Activated CD8-positive, alpha-beta memory T cell treated with anti-CD3 and anti-CD28 coated beads, Interleukin-2, amount 10 ng/mL, durations not matched to agents 7 days and 5 days (primary cell): ENCODE measurements around the gene ICAM4. TPM values are rescaled to one million over a fixed set of nuclear protein-coding genes. Genes with fewer than 3 reads are reported as not detected.

ENCODE experiments used
- ATAC-seq: fragments of 150-1000 bp; cut with Tn5 transposase; one replicate; pipeline ENCODE4 v1.10.0; 2021; ENCODE audit warnings: moderate library complexity
- CTCF ChIA-PET: fragments of 350-600 bp; sonication (Branson Sonifier 250); formaldehyde crosslinking; loops from one replicate; lab custom pipeline; 2021; ENCODE audit warnings: antibody characterized with exemption; lab: Charles Lee
- DNase-seq: peaks from one replicate; pipeline ENCODE4 v3.0.0-alpha.2; 2020
- H3K27ac Mint-ChIP-seq: one replicate; pipeline ENCODE4 v1.8.0; 2021; ENCODE audit warnings: mild to moderate bottlenecking, mixed read lengths
- H3K27me3 Mint-ChIP-seq: one replicate; pipeline ENCODE4 v1.8.0; 2021; ENCODE audit warnings: mixed read lengths
- H3K36me3 Mint-ChIP-seq: one replicate; pipeline ENCODE4 v1.8.0; 2021; ENCODE audit warnings: mild to moderate bottlenecking, mixed read lengths
- H3K4me1 Mint-ChIP-seq: one replicate; pipeline ENCODE4 v1.8.0; 2021; ENCODE audit warnings: mixed read lengths
- H3K4me3 Mint-ChIP-seq: one replicate; pipeline ENCODE4 v1.8.0; 2021; ENCODE audit warnings: mild to moderate bottlenecking, moderate library complexity, mixed read lengths
- H3K9me3 Mint-ChIP-seq: one replicate; pipeline ENCODE4 v1.8.0; 2022; ENCODE audit warnings: low read depth, mixed read lengths
- total RNA-seq, 2 experiments: library from RNA; stranded (reverse); gene quantifications; one replicate each; pipeline ENCODE4 v1.2.3, GENCODE V29; 2021

The ICAM4 gene
- total RNA-seq, 2 experiments from 2014 or later, result 0.89 to 0.99 TPM

- ATAC-seq (no peak), DNase-seq (no peak)
- CTCF ChIA-PET, result interaction anchor here (1.0 to 1.8 kb wide), 6 partner anchors 16 to 95 kb away, joined by 3 to 7 read pairs (median 5); partner anchors contain the start of gene ICAM1
- peaks cover 35% of the 10 kb centered on the region for H3K4me1 Mint-ChIP-seq
- H3K27ac Mint-ChIP-seq, result peak overlapping the region; percentile 67
- H3K9me3 Mint-ChIP-seq, result no peaks in the 10 kb centered on the region
- peak overlapping the region; percentile 69 for H3K4me3 Mint-ChIP-seq
- peaks cover 2% of the 10 kb centered on the region for H3K36me3 Mint-ChIP-seq
- peaks cover 56% of the 10 kb centered on the region for H3K27me3 Mint-ChIP-seq
Measured at GRCh38 chr19:10295847-10296591, 9.3 kb downstream of the ICAM4 start.

DNA sequence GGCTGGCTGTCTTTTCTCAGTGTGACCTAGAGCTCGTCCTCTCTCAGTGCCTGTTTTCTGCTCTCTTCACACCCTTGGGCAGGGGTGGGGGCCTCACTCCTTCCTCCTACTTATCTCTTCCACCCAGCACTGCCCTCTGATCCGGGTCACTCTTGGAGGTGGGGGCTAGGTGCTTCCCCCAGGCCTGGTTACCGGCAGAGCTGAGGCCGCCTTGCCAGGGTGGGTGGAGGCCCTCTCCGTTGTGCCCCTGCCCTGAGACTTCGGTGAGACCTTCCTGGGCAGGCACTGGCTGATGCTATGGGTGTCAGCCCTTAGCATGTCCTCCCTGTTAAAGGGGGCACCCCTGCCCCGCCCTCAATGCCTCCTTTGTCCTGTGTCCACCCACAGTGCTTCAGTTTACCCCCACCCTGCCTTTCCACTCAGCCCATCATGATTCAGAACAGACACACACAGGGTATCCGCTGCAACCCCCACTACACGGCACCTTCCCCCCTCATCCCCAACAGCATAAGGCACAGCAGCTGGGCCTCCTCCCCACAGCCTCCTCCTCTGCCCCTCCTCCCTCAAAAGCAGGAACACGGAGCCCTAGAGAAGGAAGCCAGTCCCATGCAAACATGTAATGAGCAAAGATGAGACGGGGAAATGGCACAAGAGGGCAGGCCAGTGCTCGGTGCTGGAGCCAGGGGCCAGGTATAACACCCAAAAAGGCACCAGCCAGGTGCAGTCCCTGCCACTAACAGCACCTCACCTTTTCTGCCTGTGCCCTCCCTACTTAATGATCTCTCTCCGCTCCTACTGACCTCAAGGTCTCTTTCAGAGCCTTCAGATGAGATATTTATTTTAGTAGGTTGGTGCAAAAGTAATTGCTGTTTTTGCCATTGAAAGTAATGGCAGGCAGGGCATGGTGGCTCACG, 13.0 kb downstream of the ICAM4 start:
- no peaks in the 10 kb centered on the region for H3K9me3 Mint-ChIP-seq
- peaks cover 2% of the 10 kb centered on the region for H3K36me3 Mint-ChIP-seq
- ATAC-seq (no peak), DNase-seq (no peak)
- H3K27ac Mint-ChIP-seq, result no peak overlapping the region
- H3K27me3 Mint-ChIP-seq, result peaks cover 26% of the 10 kb centered on the region
- H3K4me3 Mint-ChIP-seq, result no peak overlapping the region
- CTCF ChIA-PET, result interaction anchor here (0.7 to 1.9 kb wide), 6 partner anchors 10 to 89 kb away, joined by 3 to 9 read pairs (median 4); partner anchors contain the start of gene ICAM5
- peaks cover 11% of the 10 kb centered on the region for H3K4me1 Mint-ChIP-seq

GRCh38 chr19:10305139-10305806, 18.5 kb downstream of the ICAM4 start:
- H3K36me3 Mint-ChIP-seq, result no peaks in the 10 kb centered on the region
- H3K4me1 Mint-ChIP-seq, result no peaks in the 10 kb centered on the region
- no peak for DNase-seq
- CTCF ChIA-PET, result interaction anchor here (1.8 to 4.5 kb wide), 2 partner anchors 28 to 35 kb away, joined by 5 to 18 read pairs; partner anchors contain the start of genes ICAM1 and RAVER1
- H3K4me3 Mint-ChIP-seq, result no peak overlapping the region
- no peaks in the 10 kb centered on the region for H3K9me3 Mint-ChIP-seq
- no peak overlapping the region for H3K27ac Mint-ChIP-seq
- peak; percentile 12 for ATAC-seq
- peaks cover 6% of the 10 kb centered on the region for H3K27me3 Mint-ChIP-seq

- Mint-ChIP-seq H3K36me3 (no peaks in the 10 kb centered on the region), H3K9me3 (no peaks in the 10 kb centered on the region), H3K4me1 (no peaks in the 10 kb centered on the region), H3K4me3 (no peak overlapping the region), H3K27me3 (peaks cover 3% of the 10 kb centered on the region), H3K27ac (no peak overlapping the region)
- DNase-seq (no peak), ATAC-seq (no peak)
- CTCF ChIA-PET, result interaction anchor here (1.5 to 4.5 kb wide), 3 partner anchors 27 to 39 kb away, joined by 5 to 18 read pairs (median 5); partner anchors contain the start of genes ICAM1 and RAVER1
Measured at GRCh38 chr19:10306327-10306726, 19.6 kb downstream of the ICAM4 start.

GRCh38 chr19:10309423-10309822, 22.7 kb downstream of the ICAM4 start, which contains the start of gene ZGLP1:
Gene ZGLP1 (minus strand): TSS chr19:10309815.
- no peak within 1 kb of the TSS for H3K27ac Mint-ChIP-seq
- H3K27me3 Mint-ChIP-seq, result no peaks in the 10 kb centered on the region
- H3K36me3 Mint-ChIP-seq, result no peaks in the 10 kb centered on the region
- H3K9me3 Mint-ChIP-seq, result no peaks in the 10 kb centered on the region
- no peak for ATAC-seq
- peaks cover 2% of the 10 kb centered on the region for H3K4me1 Mint-ChIP-seq
- no peak within 1 kb of the TSS for H3K4me3 Mint-ChIP-seq
- DNase-seq, result no peak
- CTCF ChIA-PET, result no interaction called here

DNA sequence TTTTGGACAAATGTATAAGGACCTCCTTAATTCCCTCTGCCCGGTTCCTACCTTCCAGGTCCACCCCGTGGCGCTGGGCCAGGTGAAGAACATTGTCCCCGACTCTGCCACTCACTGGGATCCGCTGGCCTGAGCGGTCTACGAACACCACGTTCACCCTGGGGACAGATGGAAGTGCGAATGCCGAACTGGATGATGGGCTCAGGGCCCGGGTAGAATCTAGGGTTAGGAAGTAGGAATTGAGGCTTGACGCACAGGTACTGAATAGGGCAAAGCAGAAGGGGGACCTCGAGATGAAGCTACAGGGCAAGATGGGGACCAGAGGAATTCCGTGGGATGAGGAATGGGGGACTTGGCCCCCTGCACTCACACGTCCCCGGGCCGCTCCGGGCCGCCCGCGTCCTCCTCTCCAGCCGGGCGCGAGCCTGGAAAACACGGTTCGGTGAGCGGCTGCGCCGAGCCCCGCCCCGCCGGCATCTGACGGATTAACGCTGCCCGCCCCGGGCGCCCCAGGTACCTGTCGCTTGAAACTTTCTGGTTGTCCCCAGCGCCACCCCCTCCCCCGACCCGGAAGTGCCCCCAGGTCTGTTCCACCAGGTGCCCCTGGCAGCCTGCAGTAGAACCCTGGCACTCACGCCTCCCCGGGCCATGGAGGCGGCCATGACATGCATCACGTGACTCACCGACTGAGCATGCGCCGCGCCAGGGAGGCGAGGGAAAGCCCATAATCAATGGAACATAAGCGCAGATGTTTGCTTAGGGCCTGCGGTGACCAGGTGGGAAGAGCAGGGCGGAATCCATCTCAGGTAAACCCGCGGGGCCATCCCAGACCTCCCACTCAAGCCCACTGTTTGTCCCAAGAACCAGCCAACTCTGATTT, 28.8 kb downstream of the ICAM4 start, which contains the start of gene FDX2:
FDX2 (minus strand) TSS at position 681 of the 880 bp plus-strand sequence; CDS start at position 662, 19 bp downstream.
- Mint-ChIP-seq H3K9me3 (no peaks in the 10 kb centered on the region), H3K4me3 (peak within 1 kb of the TSS; percentile 74), H3K27ac (peak within 1 kb of the TSS; percentile 58), H3K27me3 (no peaks in the 10 kb centered on the region), H3K4me1 (peaks cover 15% of the 10 kb centered on the region), H3K36me3 (peaks cover 19% of the 10 kb centered on the region)
- DNase-seq, result peak; percentile 91
- ATAC-seq, result peak; percentile 91
- CTCF ChIA-PET, result interaction anchor here (0.7 to 1.0 kb wide), 5 partner anchors 36 to 73 kb away, joined by 3 to 4 read pairs (median 3); partner anchors contain the start of gene ICAM1

DNA sequence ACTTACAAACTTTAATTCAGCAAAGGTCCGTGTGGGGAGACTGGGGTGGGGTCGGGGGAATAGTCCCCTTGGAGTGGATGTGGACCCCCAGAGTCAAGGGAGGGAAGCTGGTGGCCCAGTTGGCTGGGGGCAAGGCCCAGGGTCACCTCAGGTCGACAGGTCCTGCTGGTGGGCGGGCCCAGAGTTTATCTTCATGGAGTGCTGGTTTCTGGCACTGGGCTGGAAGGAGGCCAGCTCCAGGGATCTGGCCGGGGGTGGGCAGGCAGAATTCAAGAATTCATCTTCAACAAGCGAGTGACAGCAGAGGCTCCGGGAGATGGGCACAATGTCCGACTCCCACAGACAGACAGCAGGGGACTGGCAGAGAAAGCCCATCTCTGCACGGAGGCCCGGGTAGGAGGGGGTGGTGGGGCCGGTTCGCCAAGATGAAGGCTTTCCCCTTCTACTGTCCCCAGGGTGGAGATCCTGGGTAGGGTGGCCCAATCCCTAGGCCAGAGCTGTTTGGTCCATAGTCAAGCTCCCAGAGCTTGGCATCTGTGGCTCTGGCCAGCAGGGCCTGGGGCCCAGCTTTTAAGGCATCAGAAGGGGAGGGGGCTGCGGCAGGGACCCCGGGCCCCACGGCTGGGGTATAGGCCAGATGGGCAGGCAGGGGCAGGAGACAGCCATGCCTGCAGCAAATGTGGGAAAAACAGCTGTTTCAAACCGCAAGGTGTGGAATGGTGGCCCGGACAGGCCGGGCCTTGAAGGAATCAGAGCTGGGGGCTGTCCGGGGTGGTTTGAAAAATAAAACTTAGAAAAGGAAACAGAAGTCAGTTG, 29.7 kb downstream of the ICAM4 start:
- Mint-ChIP-seq H3K4me1 (peaks cover 15% of the 10 kb centered on the region), H3K9me3 (no peaks in the 10 kb centered on the region), H3K27ac (peak overlapping the region; percentile 58), H3K27me3 (no peaks in the 10 kb centered on the region), H3K36me3 (peaks cover 19% of the 10 kb centered on the region), H3K4me3 (peak overlapping the region; percentile 74)
- CTCF ChIA-PET, result interaction anchor here (0.8 kb wide), 1 partner anchor 72 kb away, joined by 3 read pairs; no protein-coding TSS in a partner anchor
- ATAC-seq, result no peak
- DNase-seq, result no peak

DNA sequence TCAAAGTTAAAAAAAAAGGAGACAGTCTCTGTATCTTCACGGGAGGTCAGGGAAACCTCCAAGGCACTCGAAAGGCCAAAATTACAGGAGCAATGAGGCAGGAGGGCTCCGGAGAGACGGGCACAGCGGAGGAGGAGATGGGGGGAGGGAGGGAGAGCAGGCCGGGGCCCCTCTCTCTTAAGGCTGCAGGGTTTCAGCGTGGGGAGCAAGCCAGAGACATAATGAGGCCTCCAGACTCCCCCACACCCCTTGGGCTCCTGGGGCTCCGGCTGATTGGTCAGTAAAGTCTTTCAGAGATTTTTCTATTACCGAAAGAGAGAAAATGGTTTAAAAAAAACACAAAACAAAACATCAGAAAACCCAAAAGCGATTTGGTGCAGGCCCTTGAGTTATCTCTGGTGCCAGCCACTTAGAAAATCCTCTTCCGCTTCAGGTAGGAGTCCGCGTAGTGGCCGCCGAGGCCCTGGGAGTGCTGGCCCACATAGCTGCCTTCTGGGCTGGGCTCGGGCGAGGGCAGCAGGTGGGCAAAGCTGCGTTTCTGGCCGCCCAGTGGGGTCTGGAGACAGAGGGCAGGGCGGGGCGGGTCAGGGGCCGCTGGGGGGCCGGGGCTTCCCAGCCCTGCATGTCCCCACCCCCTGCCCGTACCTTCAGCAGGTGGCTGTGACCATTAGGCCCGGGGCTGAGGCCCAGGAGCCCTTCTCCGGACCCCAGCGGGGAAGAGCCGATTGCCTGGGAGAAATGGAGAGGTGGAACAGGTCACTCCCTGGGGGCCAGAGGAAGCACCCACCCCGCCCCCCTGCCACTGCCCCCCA, 30.5 kb downstream of the ICAM4 start:
- Mint-ChIP-seq H3K27ac (no peak overlapping the region), H3K27me3 (no peaks in the 10 kb centered on the region), H3K36me3 (peaks cover 25% of the 10 kb centered on the region), H3K4me3 (no peak overlapping the region), H3K4me1 (peaks cover 15% of the 10 kb centered on the region), H3K9me3 (no peaks in the 10 kb centered on the region)
- CTCF ChIA-PET, result interaction anchor here (0.8 kb wide), 1 partner anchor 71 kb away, joined by 3 read pairs; no protein-coding TSS in a partner anchor
- ATAC-seq (no peak), DNase-seq (no peak)

GRCh38 chr19:10317857-10318462, 31.2 kb downstream of the ICAM4 start:
- H3K36me3 Mint-ChIP-seq, result peaks cover 25% of the 10 kb centered on the region
- CTCF ChIA-PET, result interaction anchor here (1.6 kb wide), 2 partner anchors 47 to 71 kb away, joined by 3 to 4 read pairs; partner anchors contain the start of gene ICAM1
- ATAC-seq (no peak), DNase-seq (no peak)
- H3K9me3 Mint-ChIP-seq, result no peaks in the 10 kb centered on the region
- no peak overlapping the region for H3K27ac Mint-ChIP-seq
- H3K4me3 Mint-ChIP-seq, result no peak overlapping the region
- peaks cover 15% of the 10 kb centered on the region for H3K4me1 Mint-ChIP-seq
- no peaks in the 10 kb centered on the region for H3K27me3 Mint-ChIP-seq
